GM19351 (cell line): ENCODE measurements around the gene CD226.
"Not testable (repeated sequence)": the region's sequence is repeated elsewhere in the genome, so short reads cannot be mapped to it uniquely, and the experiment has no call there.

Experiments used
- ATAC-seq: cut with Tn5 transposase; IDR thresholded peaks from one replicate; pipeline ENCODE4 v1.9.1; 2021; ENCODE audit warnings: mild to moderate bottlenecking, moderate library complexity; ENCODE audit not compliant: unreplicated experiment

CD226 gene

GRCh38 chr18:69916412-69916811 lies 31.3 kb downstream of the CD226 start:
- ATAC-seq, result no peak

- ATAC-seq, result no peak
Measured at GRCh38 chr18:69908838-69909237, 38.8 kb downstream of the CD226 start.

GRCh38 chr18:69906765-69907164 lies 40.9 kb downstream of the CD226 start:
- no peak for ATAC-seq

GRCh38 chr18:69900941-69901340 lies 46.7 kb downstream of the CD226 start:
- no peak for ATAC-seq

GRCh38 chr18:69899154-69899923 lies 48.3 kb downstream of the CD226 start:
- ATAC-seq, result not testable (repeated sequence)

- peak; percentile 30 for ATAC-seq
Measured at GRCh38 chr18:69898241-69898861, 49.3 kb downstream of the CD226 start.

- ATAC-seq, result peak; percentile 52
Measured at GRCh38 chr18:69897397-69898108, 50.1 kb downstream of the CD226 start.

GRCh38 chr18:69895066-69896047 lies 52.3 kb downstream of the CD226 start:
- no peak for ATAC-seq

- no peak for ATAC-seq
Measured at GRCh38 chr18:69894467-69894866, 53.2 kb downstream of the CD226 start.

- ATAC-seq, result no peak
Measured at GRCh38 chr18:69890558-69890957, 57.1 kb downstream of the CD226 start.

- ATAC-seq, result peak; percentile 41
Measured at GRCh38 chr18:69889009-69889408, 58.7 kb downstream of the CD226 start.

GRCh38 chr18:69887256-69887655 lies 60.4 kb downstream of the CD226 start:
- ATAC-seq, result no peak

GRCh38 chr18:69885841-69886531 lies 61.7 kb downstream of the CD226 start:
- peak; percentile 72 for ATAC-seq

GRCh38 chr18:69885355-69885754 lies 62.3 kb downstream of the CD226 start:
- no peak for ATAC-seq

- no peak for ATAC-seq
Measured at GRCh38 chr18:69883781-69884180, 63.9 kb downstream of the CD226 start.

- peak; percentile 35 for ATAC-seq
Measured at GRCh38 chr18:69882965-69883668, 64.6 kb downstream of the CD226 start.

GRCh38 chr18:69880083-69880482 lies 67.6 kb downstream of the CD226 start:
- ATAC-seq, result no peak

GRCh38 chr18:69879051-69879450 lies 68.6 kb downstream of the CD226 start:
- not testable (repeated sequence) for ATAC-seq

GRCh38 chr18:69878213-69878933 lies 69.3 kb downstream of the CD226 start:
- ATAC-seq, result no peak
